MM.1S (cell line): ENCODE data around the gene HS3ST1.

Experiments used
- EZH2 ChIP-seq: fragments of 300-600 bp; sonication (generic); optimal IDR thresholded peaks from 2 replicates; pipeline ENCODE3; 2017; ENCODE audit warnings: low read depth, mild to moderate bottlenecking, antibody characterized with exemption, low read length, mixed read lengths
- TF ChIP-seq, protein P1 (sequence below): fragments of 300-600 bp; sonication (generic); IDR thresholded peaks from 2 replicates; pipeline ENCODE4 v1.5.1; 2016; ENCODE audit warnings: antibody characterized with exemption, low read length, mixed read lengths

DNA sequence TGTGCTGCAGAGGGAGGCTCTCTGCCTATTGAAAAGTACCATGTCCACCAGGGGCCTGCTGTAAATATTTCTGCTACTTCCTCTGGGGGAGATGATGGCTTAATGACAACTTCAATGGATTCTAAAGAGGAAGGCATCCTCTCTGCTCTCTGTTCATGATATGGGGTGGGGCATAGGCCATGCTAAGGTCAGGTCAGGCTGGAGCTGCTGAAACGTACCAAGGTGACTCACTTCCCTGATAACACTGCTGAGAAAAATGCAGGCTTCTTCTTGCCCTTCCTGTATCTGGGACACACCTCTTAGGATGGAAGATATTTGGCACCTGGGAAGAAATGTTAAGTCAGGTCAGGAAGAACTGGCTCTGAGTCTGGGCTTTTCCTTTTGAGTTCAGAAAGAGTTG is 31.5 kb downstream of the HS3ST1 start:
- TF ChIP-seq, protein P1, sequence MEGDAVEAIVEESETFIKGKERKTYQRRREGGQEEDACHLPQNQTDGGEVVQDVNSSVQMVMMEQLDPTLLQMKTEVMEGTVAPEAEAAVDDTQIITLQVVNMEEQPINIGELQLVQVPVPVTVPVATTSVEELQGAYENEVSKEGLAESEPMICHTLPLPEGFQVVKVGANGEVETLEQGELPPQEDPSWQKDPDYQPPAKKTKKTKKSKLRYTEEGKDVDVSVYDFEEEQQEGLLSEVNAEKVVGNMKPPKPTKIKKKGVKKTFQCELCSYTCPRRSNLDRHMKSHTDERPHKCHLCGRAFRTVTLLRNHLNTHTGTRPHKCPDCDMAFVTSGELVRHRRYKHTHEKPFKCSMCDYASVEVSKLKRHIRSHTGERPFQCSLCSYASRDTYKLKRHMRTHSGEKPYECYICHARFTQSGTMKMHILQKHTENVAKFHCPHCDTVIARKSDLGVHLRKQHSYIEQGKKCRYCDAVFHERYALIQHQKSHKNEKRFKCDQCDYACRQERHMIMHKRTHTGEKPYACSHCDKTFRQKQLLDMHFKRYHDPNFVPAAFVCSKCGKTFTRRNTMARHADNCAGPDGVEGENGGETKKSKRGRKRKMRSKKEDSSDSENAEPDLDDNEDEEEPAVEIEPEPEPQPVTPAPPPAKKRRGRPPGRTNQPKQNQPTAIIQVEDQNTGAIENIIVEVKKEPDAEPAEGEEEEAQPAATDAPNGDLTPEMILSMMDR, result no peak
- TF ChIP-seq EZH2, result no peak
